Adrenal gland (tissue), 5 donors: ENCODE measurements around the gene USPL1.

Source experiments
- POLR2A ChIP-seq, 2 donors: fragments of 450-650 bp; IDR thresholded peaks; one replicate each; pipeline ENCODE4 v1.6.1; 2017; ENCODE audit warnings: antibody characterized with exemption in 2 of 2, mild to moderate bottlenecking in 2 of 2, moderate library complexity in 1 of 2
- TF ChIP-seq, protein P1 (sequence below), 6 experiments: fragments of 450-650 bp in 4 of 6; fragments of 200-600 bp in 2 of 6; sonication (generic) in 1 of 6; IDR thresholded peaks; 1 replicate in 5 of 6; 2 replicates in 1 of 6; pipeline versions ENCODE4 v1.5.1 to v1.8.0; 2016 to 2021; ENCODE audit warnings: antibody characterized with exemption in 6 of 6, mild to moderate bottlenecking in 2 of 6, moderate library complexity in 1 of 6
- donor health status: DM: no; HTN: no; CAD: no.

DNA sequence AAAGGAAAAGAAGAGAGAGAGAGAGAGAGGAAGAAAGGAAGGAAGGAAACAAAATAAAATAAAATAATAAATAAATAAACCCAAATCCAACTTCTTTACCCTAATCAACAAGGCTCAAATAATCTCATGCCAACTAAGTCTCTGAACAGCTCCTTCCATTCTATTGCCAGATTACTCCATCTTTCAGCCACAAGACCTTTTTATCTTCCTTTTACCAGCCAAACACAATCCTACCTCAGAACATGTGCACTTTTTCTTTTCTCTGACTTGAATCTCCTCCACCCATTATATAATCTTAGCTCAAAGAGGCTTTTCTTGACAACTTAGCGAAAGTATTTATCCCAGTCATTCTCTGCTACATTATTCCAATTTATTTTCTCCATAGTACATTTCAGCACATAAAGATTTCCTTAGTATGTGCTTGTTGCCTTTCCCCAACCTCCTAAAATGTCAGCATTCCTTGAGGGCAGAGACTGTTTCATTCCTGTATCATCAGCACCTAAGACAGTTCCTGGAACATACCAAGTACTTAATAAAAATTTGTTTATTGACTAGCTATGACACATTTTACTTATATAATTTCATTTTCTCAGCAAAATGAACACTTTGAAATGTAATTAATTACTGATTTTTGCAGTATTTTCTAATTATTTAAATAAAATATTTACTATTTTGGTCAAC, 33.5 kb upstream of the USPL1 start:
- no peak for TF ChIP-seq POLR2A (IDR thresholded peaks at IDR 0.05)
- TF ChIP-seq, protein P1, sequence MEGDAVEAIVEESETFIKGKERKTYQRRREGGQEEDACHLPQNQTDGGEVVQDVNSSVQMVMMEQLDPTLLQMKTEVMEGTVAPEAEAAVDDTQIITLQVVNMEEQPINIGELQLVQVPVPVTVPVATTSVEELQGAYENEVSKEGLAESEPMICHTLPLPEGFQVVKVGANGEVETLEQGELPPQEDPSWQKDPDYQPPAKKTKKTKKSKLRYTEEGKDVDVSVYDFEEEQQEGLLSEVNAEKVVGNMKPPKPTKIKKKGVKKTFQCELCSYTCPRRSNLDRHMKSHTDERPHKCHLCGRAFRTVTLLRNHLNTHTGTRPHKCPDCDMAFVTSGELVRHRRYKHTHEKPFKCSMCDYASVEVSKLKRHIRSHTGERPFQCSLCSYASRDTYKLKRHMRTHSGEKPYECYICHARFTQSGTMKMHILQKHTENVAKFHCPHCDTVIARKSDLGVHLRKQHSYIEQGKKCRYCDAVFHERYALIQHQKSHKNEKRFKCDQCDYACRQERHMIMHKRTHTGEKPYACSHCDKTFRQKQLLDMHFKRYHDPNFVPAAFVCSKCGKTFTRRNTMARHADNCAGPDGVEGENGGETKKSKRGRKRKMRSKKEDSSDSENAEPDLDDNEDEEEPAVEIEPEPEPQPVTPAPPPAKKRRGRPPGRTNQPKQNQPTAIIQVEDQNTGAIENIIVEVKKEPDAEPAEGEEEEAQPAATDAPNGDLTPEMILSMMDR (IDR thresholded peaks at IDR 0.05), result no peak
